Amniotic epithelial cell (primary cell): Measurements from ENCODE around the gene ROBO1.

Experiments
- DNase-seq: peaks from one replicate; pipeline ENCODE4 v3.0.0-alpha.2; 2010; ENCODE audit warnings: low read depth

The ROBO1 gene

GRCh38 chr3:79066481-79066880 is 701.3 kb downstream of the ROBO1 start:
- no peak for DNase-seq

- no peak for DNase-seq
Observed at GRCh38 chr3:79063624-79064023, 704.2 kb downstream of the ROBO1 start.

- no peak for DNase-seq
Observed at GRCh38 chr3:79057756-79058155, 710.0 kb downstream of the ROBO1 start.

GRCh38 chr3:79056498-79056897 is 711.3 kb downstream of the ROBO1 start:
- DNase-seq = no peak

- peak; percentile 14 for DNase-seq
Observed at GRCh38 chr3:79052054-79052681, 715.6 kb downstream of the ROBO1 start.

- no peak for DNase-seq
Observed at GRCh38 chr3:79047581-79047980, 720.2 kb downstream of the ROBO1 start.

GRCh38 chr3:79041621-79042020 is 726.2 kb downstream of the ROBO1 start:
- peak; percentile 23 for DNase-seq

GRCh38 chr3:79040701-79041100 is 727.1 kb downstream of the ROBO1 start:
- DNase-seq = peak; percentile 88

GRCh38 chr3:79040091-79040490 is 727.7 kb downstream of the ROBO1 start:
- no peak for DNase-seq

- DNase-seq = peak; percentile 68
Observed at GRCh38 chr3:79039192-79039591, 728.6 kb downstream of the ROBO1 start.

- DNase-seq = no peak
Observed at GRCh38 chr3:79038636-79039035, 729.2 kb downstream of the ROBO1 start.

GRCh38 chr3:79038057-79038456 is 729.7 kb downstream of the ROBO1 start:
- no peak for DNase-seq

GRCh38 chr3:79032686-79033318 is 735.0 kb downstream of the ROBO1 start:
- peak; percentile 62 for DNase-seq

- DNase-seq = no peak
Observed at GRCh38 chr3:79030157-79030556, 737.6 kb downstream of the ROBO1 start.

GRCh38 chr3:79028916-79029315 is 738.9 kb downstream of the ROBO1 start:
- no peak for DNase-seq

GRCh38 chr3:79027593-79027992 is 740.2 kb downstream of the ROBO1 start:
- DNase-seq = no peak

GRCh38 chr3:79019924-79020173 is 747.9 kb downstream of the ROBO1 start:
- no peak for DNase-seq

- peak; percentile 92 for DNase-seq
Observed at GRCh38 chr3:79019137-79019923, 748.5 kb downstream of the ROBO1 start.

GRCh38 chr3:79018671-79019136 is 749.1 kb downstream of the ROBO1 start:
- DNase-seq = peak; percentile 58

GRCh38 chr3:79018265-79018664 is 749.5 kb downstream of the ROBO1 start:
- DNase-seq = no peak

GRCh38 chr3:79016587-79017376 is 751.0 kb downstream of the ROBO1 start:
- DNase-seq = peak; percentile 25

GRCh38 chr3:79015854-79016253 is 751.9 kb downstream of the ROBO1 start:
- no peak for DNase-seq

- no peak for DNase-seq
Observed at GRCh38 chr3:79012946-79013362, 754.8 kb downstream of the ROBO1 start.
